K562 (cell line): Measurements from ENCODE around the gene ZBTB26. TPM values are rescaled to one million over a fixed set of nuclear protein-coding genes. Genes with fewer than 3 reads are reported as not detected.

Source experiments
- ATAC-seq: fragments of 200-7000 bp; cut with Tn5 transposase; 3 replicates; pipeline ENCODE4 v1.9.1; 2020; ENCODE audit warnings: moderate library complexity
- BruUV-seq: library from RNA; stranded (reverse); fragments of 400-500 nt; replicated peaks from 2 replicates; lab custom pipeline; 2021; lab: Mats Ljungman, UMichigan
- CTCF ChIA-PET: fragments of 300-600 bp; formaldehyde crosslinking; extraction: SDS; loops from one replicate; lab custom pipeline; 2021; ENCODE audit warnings: low intra/inter-chr PET ratio; lab: Yijun Ruan, JAX
- POLR2A ChIA-PET: fragments of 300-600, 350-650 bp; sonication (Branson Sonifier 250); formaldehyde crosslinking; extraction: SDS; loops from one replicate; lab custom pipeline; 2021; ENCODE audit warnings: antibody characterized with exemption, inconsistent platforms; lab: Yijun Ruan, JAX
- DNase-seq, 4 experiments: peaks; one replicate each; pipeline versions ENCODE4 v3.0.0 to v3.0.0-alpha.2; 2011 to 2018; ENCODE audit warnings: low spot score in 3 of 4, mixed read lengths in 3 of 4; ENCODE audit errors: extremely low read depth in 1 of 4
- FAIRE-seq: peaks from 2 replicates; lab custom pipeline; 2011; peaks lifted over from hg19 to GRCh38; lab: Jason Lieb, UNC
- H2AFZ ChIP-seq: 2 replicates; pipeline ENCODE4 v1.6.0; 2011; ENCODE audit warnings: low read depth, low read length, control low read depth, inconsistent platforms
- H3K27ac ChIP-seq: fragments of 200-600 bp; 3 replicates; pipeline ENCODE4 v1.8.0; 2011; ENCODE audit warnings: low read depth, mild to moderate bottlenecking, control low read depth, inconsistent platforms, low read length, moderate library complexity, mixed read lengths; ENCODE audit errors: extremely low read depth
- H3K27me3 ChIP-seq, 2 experiments: fragments of 300-600 bp in 1 of 2; 2 replicates in 1 of 2; 3 replicates in 1 of 2; pipeline versions ENCODE4 v1.6.0 to v1.8.0; 2011; ENCODE audit warnings: inconsistent platforms in 2 of 2, low read length in 2 of 2, mild to moderate bottlenecking in 1 of 2, mixed read lengths in 1 of 2, moderate library complexity in 1 of 2; ENCODE audit not compliant: control insufficient read depth in 2 of 2, insufficient read depth in 2 of 2
- H3K36me3 ChIP-seq: fragments of 300-600 bp; 3 replicates; pipeline ENCODE4 v1.8.0; 2011; ENCODE audit warnings: mild to moderate bottlenecking, low read length, inconsistent platforms; ENCODE audit not compliant: control insufficient read depth, insufficient read depth
- H3K4me1 ChIP-seq, 2 experiments: fragments of 200-600 bp in 1 of 2; replicated peaks in 1 of 2; 2 replicates in 1 of 2; 3 replicates in 1 of 2; pipeline versions ENCODE4 v1.5.1 to v1.8.0; 2011; ENCODE audit warnings: inconsistent platforms in 2 of 2, low read length in 2 of 2, mild to moderate bottlenecking in 1 of 2, mixed read lengths in 1 of 2, moderate library complexity in 1 of 2; ENCODE audit not compliant: control insufficient read depth in 2 of 2, insufficient read depth in 2 of 2
- H3K4me2 ChIP-seq: 2 replicates; pipeline ENCODE4 v1.6.1; 2011; ENCODE audit warnings: low read length, control low read depth, inconsistent platforms, mixed read lengths; ENCODE audit not compliant: insufficient read depth
- H3K4me3 ChIP-seq: fragments of 200-600 bp; sonication (generic), shearing (Covaris generic); 2 replicates; pipeline ENCODE4 v1.5.1; 2016; ENCODE audit warnings: control low read depth, inconsistent platforms
- H3K79me2 ChIP-seq: fragments of 200-600 bp; 3 replicates; pipeline ENCODE4 v1.8.0; 2011; ENCODE audit warnings: low read length, inconsistent platforms; ENCODE audit not compliant: control insufficient read depth, insufficient read depth
- H3K9ac ChIP-seq, 2 experiments: 2 replicates each; pipeline versions ENCODE4 v1.6.0 to v1.6.1; 2011; ENCODE audit warnings: low read depth in 2 of 2, low read length in 2 of 2, control low read depth in 1 of 2, inconsistent platforms in 1 of 2, mild to moderate bottlenecking in 1 of 2, mixed read lengths in 1 of 2; ENCODE audit not compliant: insufficient read depth in 1 of 2
- H3K9me1 ChIP-seq: one replicate; pipeline ENCODE4 v1.6.0; 2011; ENCODE audit warnings: inconsistent platforms, mild to moderate bottlenecking, low read length, moderate library complexity; ENCODE audit not compliant: control insufficient read depth, insufficient read depth
- H3K9me3 ChIP-seq: replicated peaks from 2 replicates; pipeline ENCODE4 v1.5.1; 2011; ENCODE audit warnings: low read depth, low read length, inconsistent platforms; ENCODE audit not compliant: control insufficient read depth, insufficient read depth
- H4K20me1 ChIP-seq: replicated peaks from 2 replicates; pipeline ENCODE4 v1.6.1; 2011; ENCODE audit warnings: low read length, inconsistent platforms, mixed read lengths; ENCODE audit not compliant: control insufficient read depth, insufficient read depth
- CBFA2T3 ChIP-seq: fragments of 450-650 bp; IDR thresholded peaks from 2 replicates; pipeline ENCODE4 v1.6.1; 2017
- MEIS2 ChIP-seq: fragments of 450-650 bp; IDR thresholded peaks from 2 replicates; pipeline ENCODE4 v1.6.1; 2014; ENCODE audit warnings: mild to moderate bottlenecking; ENCODE audit not compliant: partially characterized antibody
- NFIC ChIP-seq: fragments of 450-650 bp; IDR thresholded peaks from 2 replicates; pipeline ENCODE4 v1.6.1; 2017; ENCODE audit warnings: mild to moderate bottlenecking, inconsistent platforms
- PRDM10 ChIP-seq: fragments of 450-650 bp; IDR thresholded peaks from 2 replicates; pipeline ENCODE4 v1.6.1; 2018; ENCODE audit not compliant: partially characterized antibody
- PTBP1 ChIP-seq: fragments of 200-400 bp; formaldehyde crosslinking; IDR thresholded peaks from 2 replicates; pipeline ENCODE4 v1.6.1; 2017; ENCODE audit warnings: low read depth, low read length
- RUNX1 ChIP-seq: sonication (generic); IDR thresholded peaks from 2 replicates; pipeline ENCODE4 v1.6.1; 2016; ENCODE audit warnings: antibody characterized with exemption, low read depth
- STAT5B ChIP-seq: fragments of 250-450 bp; sonication (Bioruptor Pico); IDR thresholded peaks from 2 replicates; pipeline ENCODE4 v1.8.0; 2021; ENCODE audit warnings: mild to moderate bottlenecking, inconsistent platforms
- TAL1 ChIP-seq: fragments of 450-650 bp; IDR thresholded peaks from 2 replicates; pipeline ENCODE4 v1.6.1; 2016; ENCODE audit warnings: mild to moderate bottlenecking
- TEAD4 ChIP-seq, 2 experiments: sonication (generic) in 1 of 2; formaldehyde crosslinking in 1 of 2; IDR thresholded peaks; 2 replicates each; pipeline versions ENCODE4 v1.6.1 to v1.8.0; 2012 to 2022; ENCODE audit warnings: borderline replicate concordance in 1 of 2, inconsistent platforms in 1 of 2, low read length in 1 of 2, mild to moderate bottlenecking in 1 of 2, missing genetic modification reagents in 1 of 2
- THRAP3 ChIP-seq: fragments of 450-650 bp; IDR thresholded peaks from 2 replicates; pipeline ENCODE4 v1.6.1; 2016; ENCODE audit warnings: mild to moderate bottlenecking, inconsistent platforms, borderline replicate concordance
- U2AF1 ChIP-seq: fragments of 200-400 bp; formaldehyde crosslinking; optimal IDR thresholded peaks from 2 replicates; pipeline ENCODE3; 2017; ENCODE audit warnings: mild to moderate bottlenecking, low read depth, low read length, moderate library complexity
- ZNF740 ChIP-seq, 3 experiments: fragments of 200-800 bp in 1 of 3; sonication (Bioruptor generic) in 1 of 3; sonication (generic) in 1 of 3; formaldehyde crosslinking in 1 of 3; IDR thresholded peaks; 2 replicates each; pipeline versions ENCODE4 v1.6.1 to v1.8.0; 2016 to 2022; ENCODE audit warnings: mild to moderate bottlenecking in 2 of 3, missing compliant biosample characterization in 2 of 3, missing genetic modification characterization in 2 of 3, missing genetic modification reagents in 1 of 3
- WGBS: fragments of 100-300 bp; shearing (Covaris generic); methylation state at CpG from one replicate; pipeline ENCODE4 v1.1.6; 2016; ENCODE audit warnings: low coverage, mixed read lengths; ENCODE audit not compliant: insufficient coverage; ENCODE audit errors: missing lambda C conversion rate; 5-methylcytosine and 5-hydroxymethylcytosine counted together
- in situ Hi-C: fragments of 300-500 bp; cut with MboI; formaldehyde crosslinking; loops from 4 replicates; pipeline ENCODE4 v1.15.0; 2018; ENCODE audit warnings: inconsistent platforms, mixed read lengths
- intact Hi-C: fragments of 100-400 bp; cut with micrococcal nuclease; formaldehyde crosslinking; loops from 2 replicates; pipeline ENCODE4 v1.14.2; 2022
- polyA plus RNA-seq, 8 experiments: library from polyadenylated mRNA; depleted of rRNA in 4 of 8; stranded (reverse) in 5 of 8; unstranded in 3 of 8; fragments of >200 nt; fragmentation: Nextera tagmentation in 2 of 8; fragmentation: Illumina TruSeq in 1 of 8; extraction: Ambion mirVana in 2 of 8; extraction: Trizol in 1 of 8; gene quantifications; 2 replicates each; pipeline versions ENCODE4 v1.2.1 to v1.2.3, GENCODE V29; 2011 to 2014; ENCODE audit warnings: inconsistent platforms in 1 of 8, missing spikeins in 1 of 8
- total RNA-seq, 7 experiments: library from RNA; depleted of rRNA in 6 of 7; stranded (reverse); fragments of >200 nt in 6 of 7; fragmentation: Illumina TruSeq in 2 of 7; extraction: Trizol in 2 of 7; gene quantifications; 2 replicates each; pipeline versions ENCODE4 v1.2.1 to v1.2.3, GENCODE V29; 2011 to 2021; ENCODE audit warnings: low replicate concordance in 1 of 7

ZBTB26 gene
- total and polyA plus RNA-seq, 9 of the 15 experiments (the other 6 are each of a cell fraction or from before 2014, with no cell fraction given), result 2.4 to 20.7 (median 5.0) TPM

- no peak for TF ChIP-seq RUNX1
- no peak for TF ChIP-seq NFIC
These were observed 19.0 kb upstream of the ZBTB26 start (continued) for GRCh38 chr9:122950263-122950662.

- no peaks in the 10 kb centered on the region for H3K9me1 ChIP-seq
- in situ Hi-C loops (no loop called here), intact Hi-C loops (no loop called here)
- CTCF ChIA-PET, result no interaction called here
- H3K79me2 ChIP-seq, result peaks cover 53% of the 10 kb centered on the region
- no peak for TF ChIP-seq ZNF740 (CRISPR knock-in tag; IDR thresholded peaks at IDR 0.05)
- TF ChIP-seq ZNF740 (tag; IDR thresholded peaks at IDR 0.05), result no peak
- no peak for TF ChIP-seq THRAP3
- TF ChIP-seq TEAD4 (IDR thresholded peaks at IDR 0.05; ENCODE audit: low read length), result 0 out of 2 replicates have a peak, but pooled peaks have one; percentile 51
- no peak for TF ChIP-seq TEAD4 (CRISPR knock-in tag; IDR thresholded peaks at IDR 0.05; ENCODE audit: borderline replicate concordance)
- TF ChIP-seq CBFA2T3, result peak; percentile 49; the same call in 1 of the 2 replicates
- TF ChIP-seq STAT5B, result no peak
- 0 out of 2 replicates have a peak, but pooled peaks have one; percentile 28 for TF ChIP-seq TAL1
- TF ChIP-seq PTBP1, result no peak
- peak; percentile 28 for TF ChIP-seq PRDM10
- peak; percentile 2 for TF ChIP-seq MEIS2
- TF ChIP-seq U2AF1, result no peak
- H3K27me3 ChIP-seq, result no peaks in the 10 kb centered on the region
- FAIRE-seq, result no peak
- ATAC-seq, result peak; percentile 18; the same call in 1 of the 3 replicates
- BruUV-seq, result no TSS peak
- 95% methylated on average over 1 of the region's 1 CpG for WGBS
- POLR2A ChIA-PET, result interaction anchor here (0.7 to 1.3 kb wide), 2 partner anchors 9 to 251 kb away, joined by 3 to 5 read pairs; partner anchors contain the start of gene RABGAP1
- peaks cover 0 to 11% of the 10 kb centered on the region in 2 experiments; a peak in 2 of 5 replicates for H3K4me1 ChIP-seq
- no peaks in the 10 kb centered on the region; the same call in 1 of the 2 replicates for H3K9me3 ChIP-seq
- H4K20me1 ChIP-seq, result no peaks in the 10 kb centered on the region
- DNase-seq, result peak in 1 of 4 experiments; percentile 9
- H3K27ac ChIP-seq, result no peak overlapping the region
- H2AFZ ChIP-seq, result no peak overlapping the region
- H3K36me3 ChIP-seq, result 0 out of 3 replicates have a peak, but pooled peaks cover 3% of the 10 kb centered on the region
- H3K4me3 ChIP-seq, result no peak overlapping the region
- no peak overlapping the region for H3K9ac ChIP-seq
- no peak overlapping the region for H3K4me2 ChIP-seq
These were observed 18.4 kb upstream of the ZBTB26 start for GRCh38 chr9:122949696-122950095.
